Vagina (tissue), 2 donors: ENCODE results near the gene FAM163B.

Source experiments
- POLR2A ChIP-seq, 2 donors: fragments of 450-650 bp; IDR thresholded peaks; one replicate each; pipeline ENCODE4 v1.6.1; 2017; ENCODE audit warnings: antibody characterized with exemption in 2 of 2, mild to moderate bottlenecking in 2 of 2, moderate library complexity in 2 of 2
- POLR2AphosphoS5 ChIP-seq, 2 donors: sonication (generic); formaldehyde crosslinking; IDR thresholded peaks; one replicate each; pipeline ENCODE4 v1.9.0; 2017; ENCODE audit warnings: antibody characterized with exemption in 2 of 2, mild to moderate bottlenecking in 2 of 2, low read depth in 1 of 2; ENCODE audit not compliant: insufficient read depth in 1 of 2
- TF ChIP-seq, protein P1 (sequence below), 3 experiments: fragments of 450-650 bp in 2 of 3; fragments of 200-600 bp in 1 of 3; sonication (generic) in 1 of 3; IDR thresholded peaks; one replicate each; pipeline ENCODE4 v1.5.1; 2017 to 2019; ENCODE audit warnings: antibody characterized with exemption in 3 of 3, mild to moderate bottlenecking in 2 of 3, moderate library complexity in 2 of 3

DNA sequence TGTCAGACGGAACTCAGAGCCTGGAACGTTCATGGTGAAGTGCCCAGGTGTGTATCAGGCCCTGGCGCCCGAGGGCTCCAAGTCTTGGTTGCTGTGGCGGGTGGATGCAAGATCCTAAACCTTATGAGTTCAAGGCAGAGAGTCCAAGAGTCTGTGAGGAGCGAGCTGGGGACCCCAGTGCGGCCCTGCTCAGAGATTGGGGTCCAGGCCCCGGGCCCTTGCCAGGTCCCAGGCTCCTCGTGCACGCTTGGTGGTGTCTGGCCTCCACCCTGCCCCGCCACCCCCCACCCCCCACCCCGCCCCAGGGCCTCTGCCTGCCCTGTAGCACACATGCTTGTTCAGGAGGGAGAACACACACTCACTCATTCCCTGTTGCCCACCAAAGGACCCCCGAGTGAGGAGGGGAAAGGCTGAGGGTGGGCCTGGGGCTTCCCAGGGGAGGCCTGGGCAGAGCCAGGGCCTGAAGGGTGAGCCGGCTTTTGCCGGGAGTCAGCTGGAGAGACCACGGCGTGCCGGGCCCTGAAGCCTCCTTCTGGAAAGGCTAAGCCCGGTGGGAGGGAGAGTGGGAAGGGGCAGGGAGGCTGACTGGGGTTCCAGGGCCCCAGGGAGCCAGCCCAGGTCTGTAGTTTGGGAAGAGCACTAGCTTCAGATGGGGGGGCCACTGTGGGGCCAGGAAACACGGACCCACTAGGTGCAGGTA is 37.1 kb downstream of the FAM163B start:
- TF ChIP-seq POLR2A (IDR thresholded peaks at IDR 0.05) (no peak), POLR2AphosphoS5 (IDR thresholded peaks at IDR 0.05; ENCODE audit: insufficient read depth in 1 of 2, low read depth in 1 of 2) (no peak)
- TF ChIP-seq, protein P1, sequence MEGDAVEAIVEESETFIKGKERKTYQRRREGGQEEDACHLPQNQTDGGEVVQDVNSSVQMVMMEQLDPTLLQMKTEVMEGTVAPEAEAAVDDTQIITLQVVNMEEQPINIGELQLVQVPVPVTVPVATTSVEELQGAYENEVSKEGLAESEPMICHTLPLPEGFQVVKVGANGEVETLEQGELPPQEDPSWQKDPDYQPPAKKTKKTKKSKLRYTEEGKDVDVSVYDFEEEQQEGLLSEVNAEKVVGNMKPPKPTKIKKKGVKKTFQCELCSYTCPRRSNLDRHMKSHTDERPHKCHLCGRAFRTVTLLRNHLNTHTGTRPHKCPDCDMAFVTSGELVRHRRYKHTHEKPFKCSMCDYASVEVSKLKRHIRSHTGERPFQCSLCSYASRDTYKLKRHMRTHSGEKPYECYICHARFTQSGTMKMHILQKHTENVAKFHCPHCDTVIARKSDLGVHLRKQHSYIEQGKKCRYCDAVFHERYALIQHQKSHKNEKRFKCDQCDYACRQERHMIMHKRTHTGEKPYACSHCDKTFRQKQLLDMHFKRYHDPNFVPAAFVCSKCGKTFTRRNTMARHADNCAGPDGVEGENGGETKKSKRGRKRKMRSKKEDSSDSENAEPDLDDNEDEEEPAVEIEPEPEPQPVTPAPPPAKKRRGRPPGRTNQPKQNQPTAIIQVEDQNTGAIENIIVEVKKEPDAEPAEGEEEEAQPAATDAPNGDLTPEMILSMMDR (IDR thresholded peaks at IDR 0.05), result no peak
